Measurements from ENCODE around the gene FBXO31.
"Not testable (repeated sequence)": the region's sequence is repeated elsewhere in the genome, so short reads cannot be mapped to it uniquely, and the experiment has no call there.

FBXO31 gene

GRCh38 chr16:87411375-87412271 lies 28.0 kb upstream of the FBXO31 start:
- no peak for DNase-seq

DNA sequence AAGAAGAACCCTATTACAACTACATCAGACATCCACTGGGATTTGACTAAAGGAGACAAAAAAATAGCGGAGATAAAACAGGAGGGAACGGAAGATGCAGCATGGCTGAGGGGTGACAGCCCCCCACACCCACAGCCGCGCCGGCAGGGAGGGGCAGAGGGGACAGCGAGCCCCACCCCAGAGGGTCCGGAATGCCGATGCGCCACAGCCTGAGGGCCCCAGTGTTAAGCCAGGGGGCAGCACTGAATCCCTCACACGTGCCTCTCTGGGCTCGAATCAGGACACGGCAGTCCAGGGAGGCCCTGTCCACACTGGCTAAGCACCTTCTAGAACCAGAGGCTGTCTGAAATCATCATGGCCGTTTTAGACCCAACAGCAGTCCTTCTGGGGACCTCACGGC lies 27.4 kb upstream of the FBXO31 start:
- no peak for DNase-seq

DNA sequence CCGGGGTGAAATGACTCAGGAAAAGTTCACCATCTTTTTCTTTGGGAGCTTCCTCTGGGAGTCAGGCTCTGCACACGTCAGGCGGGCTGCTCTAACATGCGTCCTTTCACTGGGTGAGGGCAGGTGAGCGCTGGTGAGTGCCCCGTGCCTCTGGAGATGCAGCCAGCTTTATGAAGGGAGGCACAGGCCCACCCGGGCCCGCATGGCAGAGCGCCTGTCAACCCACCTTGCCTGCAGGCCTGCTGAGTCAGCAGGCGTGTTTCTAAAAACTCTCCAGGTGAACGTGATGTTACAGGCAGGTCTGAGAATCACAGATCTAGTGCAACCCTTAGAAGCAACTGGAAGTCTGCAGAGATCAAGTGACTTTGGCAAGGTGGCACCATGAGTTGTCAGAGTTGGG lies 27.0 kb upstream of the FBXO31 start:
- no peak for DNase-seq

GRCh38 chr16:87409781-87410180 lies 26.2 kb upstream of the FBXO31 start:
- no peak for DNase-seq

DNA sequence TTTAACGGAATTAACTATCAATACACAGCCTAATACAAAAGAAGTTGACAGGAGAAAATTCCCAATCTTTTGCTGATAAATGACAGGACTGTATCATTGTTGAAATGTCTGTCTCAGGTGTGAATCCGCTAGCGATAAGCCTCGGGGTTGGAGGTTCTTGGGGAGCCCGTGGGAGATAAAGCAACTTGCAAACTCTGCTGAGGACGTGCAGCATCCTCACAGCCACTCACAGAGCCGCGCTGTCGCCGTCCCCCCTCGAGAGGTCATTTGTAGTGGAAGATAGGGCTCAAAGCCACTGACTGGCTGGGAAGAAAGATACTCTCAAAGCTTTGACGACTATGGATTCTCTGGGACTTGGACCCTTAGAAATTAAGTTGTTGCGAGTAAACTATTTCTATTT lies 25.6 kb upstream of the FBXO31 start:
- no peak for DNase-seq

GRCh38 chr16:87407511-87408112 lies 24.0 kb upstream of the FBXO31 start:
- no peak for DNase-seq

GRCh38 chr16:87406495-87407088 lies 23.0 kb upstream of the FBXO31 start:
- DNase-seq, result no peak

DNA sequence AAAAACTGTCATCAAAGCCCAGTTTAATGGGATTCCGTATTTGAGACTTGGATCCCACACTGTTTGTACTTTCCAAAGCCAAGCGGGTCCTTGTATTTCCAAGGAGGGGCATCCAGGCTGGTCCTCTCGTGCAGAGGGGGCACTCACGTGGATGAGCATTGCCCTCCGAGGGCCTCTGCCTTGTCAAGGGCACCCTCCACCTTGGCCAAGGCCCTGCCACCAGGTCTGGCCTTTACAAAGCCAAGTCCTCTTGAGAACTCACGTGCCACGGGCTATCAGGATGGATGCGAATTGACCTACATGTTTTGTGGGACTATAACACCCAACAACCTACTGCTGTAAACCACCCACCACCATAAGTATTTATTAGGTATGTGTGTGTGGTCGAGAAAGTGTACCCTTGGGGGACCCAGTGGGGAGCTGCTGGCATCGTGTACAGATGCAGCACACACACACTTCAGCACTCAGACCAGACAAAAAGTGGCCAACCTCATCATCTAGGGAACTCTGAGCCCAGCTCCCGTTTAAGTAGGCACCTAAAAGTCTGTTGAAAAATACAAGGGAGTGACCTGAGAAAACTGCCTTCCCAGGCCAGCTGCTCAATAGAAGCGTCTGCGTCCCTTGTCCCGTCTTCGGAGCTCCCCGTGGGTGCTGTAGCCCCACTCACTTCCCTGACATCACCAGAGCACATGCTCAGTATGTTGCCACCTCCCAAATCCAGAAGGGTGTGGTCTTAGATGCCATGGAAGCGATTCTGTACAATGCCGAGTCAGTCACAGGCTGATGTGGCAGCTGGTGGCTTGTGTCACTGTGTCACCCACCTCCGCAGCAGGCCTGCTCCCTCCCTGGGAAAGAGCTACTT lies 21.4 kb upstream of the FBXO31 start:
- no peak for DNase-seq

GRCh38 chr16:87395181-87395842 lies 11.7 kb upstream of the FBXO31 start:
- no peak for DNase-seq

- DNase-seq, result no peak
These were observed 10.1 kb upstream of the FBXO31 start for GRCh38 chr16:87393680-87394055.

GRCh38 chr16:87392821-87393679 lies 9.5 kb upstream of the FBXO31 start:
- no peak for DNase-seq

GRCh38 chr16:87391950-87392820 lies 8.6 kb upstream of the FBXO31 start, which contains the start of gene MAP1LC3B:
MAP1LC3B (plus strand) TSS chr16:87392336; CDS start chr16:87392428, 92 bp downstream.
- peak; percentile 81 for DNase-seq

DNA sequence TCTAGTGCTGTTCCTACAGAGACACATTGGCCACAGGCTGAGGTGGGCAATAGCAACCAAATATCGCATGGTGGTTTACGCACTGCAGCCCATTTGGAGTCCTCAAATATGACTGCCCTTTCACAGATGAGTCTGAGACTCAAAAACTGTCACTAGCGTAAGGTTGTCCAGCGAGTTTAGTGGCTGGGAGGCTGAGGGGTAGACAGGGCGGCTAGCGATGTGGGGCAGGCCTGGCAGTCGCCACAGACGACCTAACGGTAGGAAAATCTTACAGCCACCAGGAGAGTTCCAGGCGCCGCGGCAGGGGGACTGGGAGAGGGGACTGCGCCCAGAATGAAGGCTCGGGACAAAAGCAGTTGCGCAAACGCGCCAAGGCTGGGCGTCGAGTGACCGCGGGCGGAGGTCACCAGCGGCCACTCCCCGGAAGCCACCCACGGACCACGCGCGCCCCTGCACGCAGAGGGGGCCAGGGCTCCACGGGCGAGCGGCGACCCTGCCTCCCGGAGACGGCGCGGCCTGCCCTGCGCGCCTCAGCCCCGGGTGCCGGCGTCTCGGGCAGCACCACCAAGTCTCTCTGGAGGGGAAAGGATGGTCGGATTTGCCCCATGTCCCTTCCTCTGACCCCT lies 7.9 kb upstream of the FBXO31 start:
- DNase-seq, result no peak

DNA sequence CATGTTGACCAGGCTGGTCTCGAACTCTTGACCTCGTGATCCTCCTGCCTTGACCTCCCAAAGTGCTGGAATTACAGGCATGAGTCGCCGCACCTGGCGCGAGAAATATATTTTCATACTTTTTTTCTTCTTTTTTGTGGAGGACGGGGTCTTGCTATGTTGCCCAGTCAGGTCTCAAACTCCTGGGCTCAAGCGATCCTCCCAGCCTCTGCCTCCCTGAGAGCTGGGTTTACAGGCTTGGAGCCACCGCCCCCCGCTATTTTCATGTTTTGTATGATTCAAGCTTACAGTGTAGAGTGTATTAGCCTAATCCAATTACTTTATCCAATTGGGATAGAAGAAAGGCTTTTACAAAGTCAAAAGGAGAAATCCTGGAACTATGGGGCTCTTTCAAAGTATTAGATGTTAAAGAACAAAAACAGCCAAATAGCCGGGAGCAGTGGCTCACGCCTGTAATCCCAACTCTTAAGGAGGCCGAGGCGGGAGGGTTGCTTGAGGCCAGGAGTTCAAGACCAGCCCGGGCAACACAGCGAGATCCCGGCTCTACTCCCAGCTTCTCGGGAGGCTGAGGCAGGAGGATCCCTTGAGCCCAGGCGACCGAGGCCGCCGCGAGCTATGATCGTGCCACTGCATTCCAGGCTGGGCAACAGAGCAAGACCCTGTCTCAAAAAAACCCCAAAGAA lies 7.2 kb upstream of the FBXO31 start:
- DNase-seq, result no peak

- not testable (repeated sequence) for DNase-seq
These were observed 6.3 kb upstream of the FBXO31 start for GRCh38 chr16:87389914-87390313.

GRCh38 chr16:87389245-87389644 lies 5.7 kb upstream of the FBXO31 start:
- peak; percentile 38 for DNase-seq

- no peak for DNase-seq
These were observed 5.2 kb upstream of the FBXO31 start for GRCh38 chr16:87388818-87389134.

GRCh38 chr16:87387942-87388817 lies 4.6 kb upstream of the FBXO31 start:
- peak; percentile 95 for DNase-seq

GRCh38 chr16:87384875-87385167 lies 1.2 kb upstream of the FBXO31 start:
- not testable (repeated sequence) for DNase-seq

Measured in DMS 273 treated with DMSO at 0.1 percent for 48 hours (cell line).